MM.1S (cell line): ENCODE data around the gene FOXP1.

ENCODE experiments used
- DNase-seq: peaks from one replicate; pipeline ENCODE4 v3.0.0-alpha.2; 2015
- H2AFZ ChIP-seq: fragments of 300-600 bp; sonication (generic); 2 replicates; pipeline ENCODE4 v1.6.0; 2016; ENCODE audit warnings: antibody characterized with exemption, low read length
- H3F3A ChIP-seq: fragments of 300-600 bp; sonication (generic); 2 replicates; pipeline ENCODE4 v1.6.1; 2016; ENCODE audit warnings: mild to moderate bottlenecking, antibody characterized with exemption, low read length, moderate library complexity, mixed read lengths; ENCODE audit not compliant: insufficient read depth
- H3K27ac ChIP-seq: fragments of 300-600 bp; sonication (generic); 2 replicates; pipeline ENCODE4 v1.5.1; 2016; ENCODE audit warnings: mild to moderate bottlenecking, low read length
- H3K27me3 ChIP-seq: fragments of 300-600 bp; sonication (generic); replicated peaks from 2 replicates; pipeline ENCODE4 v1.6.0; 2016; ENCODE audit warnings: low read length; ENCODE audit not compliant: insufficient read depth
- H3K36me3 ChIP-seq: fragments of 300-600 bp; sonication (generic); replicated peaks from 2 replicates; pipeline ENCODE4 v1.6.1; 2016; ENCODE audit warnings: mild to moderate bottlenecking, low read length, mixed read lengths; ENCODE audit not compliant: insufficient read depth
- H3K4me1 ChIP-seq: fragments of 300-600 bp; sonication (generic); 2 replicates; pipeline ENCODE4 v1.6.1; 2016; ENCODE audit warnings: low read length, mixed read lengths
- H3K4me2 ChIP-seq: fragments of 300-600 bp; sonication (generic); 2 replicates; pipeline ENCODE4 v1.6.0; 2016; ENCODE audit warnings: low read depth, low read length
- H3K4me3 ChIP-seq: fragments of 300-600 bp; sonication (generic); 2 replicates; pipeline ENCODE4 v1.5.1; 2016; ENCODE audit warnings: low read length, mixed read lengths
- H3K79me2 ChIP-seq: fragments of 300-600 bp; sonication (generic); 2 replicates; pipeline ENCODE4 v1.6.1; 2016; ENCODE audit warnings: mixed run types, low read length, mixed read lengths
- H3K9ac ChIP-seq: fragments of 300-600 bp; sonication (generic); 2 replicates; pipeline ENCODE4 v1.6.1; 2016; ENCODE audit warnings: low read length, mixed read lengths
- H3K9me2 ChIP-seq: fragments of 300-600 bp; sonication (generic); replicated peaks from 2 replicates; pipeline ENCODE4 v1.6.1; 2016; ENCODE audit warnings: mild to moderate bottlenecking, low read length, mixed read lengths; ENCODE audit not compliant: insufficient read depth
- H3K9me3 ChIP-seq: fragments of 300-600 bp; sonication (generic); replicated peaks from 2 replicates; pipeline ENCODE4 v1.6.1; 2016; ENCODE audit warnings: mild to moderate bottlenecking, low read length, mixed read lengths; ENCODE audit not compliant: insufficient read depth
- H4K20me1 ChIP-seq: fragments of 300-600 bp; sonication (generic); 2 replicates; pipeline ENCODE4 v1.6.1; 2016; ENCODE audit warnings: mild to moderate bottlenecking, low read length, moderate library complexity, mixed read lengths; ENCODE audit not compliant: insufficient read depth
- EZH2 ChIP-seq: fragments of 300-600 bp; sonication (generic); optimal IDR thresholded peaks from 2 replicates; pipeline ENCODE3; 2017; ENCODE audit warnings: low read depth, mild to moderate bottlenecking, antibody characterized with exemption, low read length, mixed read lengths
- EZH2phosphoT487 ChIP-seq: fragments of 300-600 bp; sonication (generic); IDR thresholded peaks from 2 replicates; pipeline ENCODE4 v1.6.1; 2018; ENCODE audit warnings: antibody characterized with exemption, low read length
- TF ChIP-seq, protein P1 (sequence below): fragments of 300-600 bp; sonication (generic); IDR thresholded peaks from 2 replicates; pipeline ENCODE4 v1.5.1; 2016; ENCODE audit warnings: antibody characterized with exemption, low read length, mixed read lengths

Gene FOXP1

GRCh38 chr3:71139496-71139895 lies 444.0 kb downstream of the FOXP1 start:
- H3K9me3 ChIP-seq: no peaks in the 10 kb centered on the region
- TF ChIP-seq EZH2: no peak
- TF ChIP-seq, protein P1, sequence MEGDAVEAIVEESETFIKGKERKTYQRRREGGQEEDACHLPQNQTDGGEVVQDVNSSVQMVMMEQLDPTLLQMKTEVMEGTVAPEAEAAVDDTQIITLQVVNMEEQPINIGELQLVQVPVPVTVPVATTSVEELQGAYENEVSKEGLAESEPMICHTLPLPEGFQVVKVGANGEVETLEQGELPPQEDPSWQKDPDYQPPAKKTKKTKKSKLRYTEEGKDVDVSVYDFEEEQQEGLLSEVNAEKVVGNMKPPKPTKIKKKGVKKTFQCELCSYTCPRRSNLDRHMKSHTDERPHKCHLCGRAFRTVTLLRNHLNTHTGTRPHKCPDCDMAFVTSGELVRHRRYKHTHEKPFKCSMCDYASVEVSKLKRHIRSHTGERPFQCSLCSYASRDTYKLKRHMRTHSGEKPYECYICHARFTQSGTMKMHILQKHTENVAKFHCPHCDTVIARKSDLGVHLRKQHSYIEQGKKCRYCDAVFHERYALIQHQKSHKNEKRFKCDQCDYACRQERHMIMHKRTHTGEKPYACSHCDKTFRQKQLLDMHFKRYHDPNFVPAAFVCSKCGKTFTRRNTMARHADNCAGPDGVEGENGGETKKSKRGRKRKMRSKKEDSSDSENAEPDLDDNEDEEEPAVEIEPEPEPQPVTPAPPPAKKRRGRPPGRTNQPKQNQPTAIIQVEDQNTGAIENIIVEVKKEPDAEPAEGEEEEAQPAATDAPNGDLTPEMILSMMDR: no peak
- no peak for TF ChIP-seq EZH2phosphoT487
- no peak overlapping the region for H3K27ac ChIP-seq
- H2AFZ ChIP-seq: no peak overlapping the region
- H3K27me3 ChIP-seq: no peaks in the 10 kb centered on the region
- no peaks in the 10 kb centered on the region for H4K20me1 ChIP-seq
- H3K4me1 ChIP-seq: no peaks in the 10 kb centered on the region
- DNase-seq: no peak
- no peaks in the 10 kb centered on the region for H3K79me2 ChIP-seq
- H3K4me2 ChIP-seq: no peak overlapping the region
- H3K9me2 ChIP-seq: no peaks in the 10 kb centered on the region
- no peaks in the 10 kb centered on the region for H3F3A ChIP-seq
- H3K4me3 ChIP-seq: no peak overlapping the region
- no peaks in the 10 kb centered on the region for H3K36me3 ChIP-seq
- H3K9ac ChIP-seq: no peak overlapping the region

GRCh38 chr3:71138410-71138809 lies 445.1 kb downstream of the FOXP1 start:
- Histone ChIP-seq H4K20me1 (no peaks in the 10 kb centered on the region), H3K9me3 (no peaks in the 10 kb centered on the region), H3K79me2 (no peaks in the 10 kb centered on the region), H3K36me3 (no peaks in the 10 kb centered on the region), H3K4me1 (no peaks in the 10 kb centered on the region), H3K9me2 (no peaks in the 10 kb centered on the region), H3K4me3 (no peak overlapping the region), H3K27ac (no peak overlapping the region), H3K27me3 (no peaks in the 10 kb centered on the region), H3F3A (no peaks in the 10 kb centered on the region), H3K9ac (no peak overlapping the region), H2AFZ (no peak overlapping the region), H3K4me2 (no peak overlapping the region)
- DNase-seq: no peak
- TF ChIP-seq, protein P1: no peak
- no peak for TF ChIP-seq EZH2
- no peak for TF ChIP-seq EZH2phosphoT487

DNA sequence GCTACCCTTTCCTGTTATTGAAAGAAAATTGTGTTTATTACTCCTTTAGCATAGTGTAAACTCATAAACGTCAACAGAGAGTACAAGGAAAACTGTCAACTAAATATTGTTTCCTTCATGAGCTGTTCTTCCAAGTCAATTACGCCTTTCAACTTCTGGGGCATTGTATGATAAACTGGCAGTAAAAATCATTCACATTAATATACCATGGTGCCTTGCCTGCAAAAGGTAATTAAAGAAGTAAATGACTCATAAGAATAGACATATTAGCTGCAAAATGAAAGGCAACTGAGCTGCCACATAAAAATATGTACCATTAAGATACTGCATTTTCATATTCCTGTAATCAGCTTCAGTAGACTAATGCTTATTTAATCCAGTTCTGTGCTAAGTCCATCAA lies 447.3 kb downstream of the FOXP1 start:
- Histone ChIP-seq H3K9me3 (no peaks in the 10 kb centered on the region), H3K4me1 (no peaks in the 10 kb centered on the region), H3K79me2 (no peaks in the 10 kb centered on the region), H3K4me3 (no peak overlapping the region), H2AFZ (no peak overlapping the region), H3K27me3 (no peaks in the 10 kb centered on the region), H3K9ac (no peak overlapping the region), H4K20me1 (no peaks in the 10 kb centered on the region), H3K9me2 (no peaks in the 10 kb centered on the region), H3K27ac (no peak overlapping the region), H3K36me3 (no peaks in the 10 kb centered on the region), H3F3A (no peaks in the 10 kb centered on the region), H3K4me2 (no peak overlapping the region)
- DNase-seq: no peak
- no peak for TF ChIP-seq EZH2phosphoT487
- TF ChIP-seq EZH2: no peak
- TF ChIP-seq, protein P1: no peak
